Stimulated activated CD4-positive, alpha-beta T cell treated with anti-CD3 and anti-CD28 coated beads, Interleukin-15, amount 100 ng/mL, for 48 hours (primary cell): ENCODE data around the gene TRPV5.

ENCODE experiments used
- DNase-seq, 2 donors: peaks; one replicate each; pipeline ENCODE4 v3.0.0-alpha.2; 2020; ENCODE audit warnings: low read depth in 2 of 2

The TRPV5 gene

GRCh38 chr7:142908921-142909890, 24.3 kb downstream of the TRPV5 start:
- no peak for DNase-seq

DNA sequence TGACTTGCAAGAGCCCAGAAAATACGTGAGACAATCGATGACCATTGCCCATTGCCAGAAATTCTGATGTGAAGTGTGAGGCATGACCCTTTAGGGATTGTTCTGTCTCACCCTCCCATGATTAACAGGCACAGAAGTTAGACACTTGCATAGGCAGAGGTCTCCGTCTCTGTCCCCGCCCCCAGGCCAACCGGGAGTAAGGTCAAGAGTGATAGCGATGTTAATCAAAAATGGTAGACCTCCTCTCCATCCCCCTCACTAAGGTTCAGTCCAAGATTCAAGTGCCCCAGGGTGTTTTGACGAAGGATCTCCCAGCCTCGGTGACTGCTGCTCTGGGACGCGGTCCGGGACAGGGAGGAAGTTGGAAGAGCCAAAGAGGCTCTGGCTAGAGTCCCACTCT, 25.3 kb downstream of the TRPV5 start:
- DNase-seq, result no peak

GRCh38 chr7:142906643-142907042, 26.9 kb downstream of the TRPV5 start:
- DNase-seq, result no peak

DNA sequence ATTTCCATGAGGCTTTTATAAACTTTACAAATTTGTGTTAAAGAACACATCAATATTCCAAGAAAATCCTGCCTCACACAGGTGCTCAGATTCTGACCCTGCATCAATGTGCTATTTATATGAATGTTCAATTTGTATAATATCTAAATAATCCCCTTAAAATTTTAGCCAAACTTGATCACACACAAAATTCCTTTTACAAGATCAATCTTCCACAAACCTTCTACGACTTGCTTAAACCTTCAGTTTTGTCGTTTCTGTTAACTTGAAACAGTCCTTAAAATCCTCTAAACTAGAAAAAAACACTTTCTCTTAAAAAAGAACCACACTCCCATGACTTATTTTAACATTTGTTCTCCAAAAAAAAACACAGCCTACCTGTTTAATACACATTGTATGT, 27.8 kb downstream of the TRPV5 start:
- no peak for DNase-seq

DNA sequence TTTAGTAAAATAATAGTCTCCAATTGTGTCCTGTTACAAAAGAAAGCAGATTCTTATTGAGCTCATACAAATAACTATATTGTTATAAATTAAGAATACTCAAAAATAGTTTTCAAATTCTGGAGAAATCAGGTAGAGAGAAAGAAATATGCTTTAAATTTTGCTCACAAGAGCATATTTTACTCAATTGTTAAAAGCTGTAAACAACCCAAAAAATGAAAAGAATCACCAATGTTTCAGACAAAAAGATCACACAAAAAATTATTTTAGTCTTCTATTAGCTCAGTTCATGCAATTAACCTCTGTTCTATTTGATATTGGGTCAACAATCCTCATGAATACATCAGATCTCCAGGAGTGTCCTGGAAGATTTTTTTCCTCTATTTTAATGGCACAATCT, 29.4 kb downstream of the TRPV5 start:
- DNase-seq, result no peak

GRCh38 chr7:142901426-142902259, 31.9 kb downstream of the TRPV5 start:
- no peak for DNase-seq

DNA sequence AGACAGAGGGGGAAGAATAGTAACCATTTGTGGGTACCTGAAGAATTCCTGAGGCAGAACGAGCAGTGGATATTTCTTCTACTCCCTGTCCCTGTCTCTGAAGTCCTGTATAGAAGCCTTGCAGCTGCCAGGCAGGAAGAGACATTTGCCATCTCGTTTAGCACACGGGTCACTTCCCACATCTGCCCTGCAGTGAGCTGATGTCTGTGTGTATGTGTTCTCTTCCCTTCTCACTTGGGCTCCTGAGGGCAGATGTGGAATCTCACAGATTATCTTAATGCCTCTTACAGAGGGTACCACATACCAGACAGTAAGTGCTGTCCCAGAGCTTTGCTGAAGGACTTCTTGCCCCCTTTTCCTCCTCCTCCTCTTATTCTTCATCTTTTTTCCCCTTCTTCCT, 33.9 kb downstream of the TRPV5 start:
- DNase-seq, result no peak

DNA sequence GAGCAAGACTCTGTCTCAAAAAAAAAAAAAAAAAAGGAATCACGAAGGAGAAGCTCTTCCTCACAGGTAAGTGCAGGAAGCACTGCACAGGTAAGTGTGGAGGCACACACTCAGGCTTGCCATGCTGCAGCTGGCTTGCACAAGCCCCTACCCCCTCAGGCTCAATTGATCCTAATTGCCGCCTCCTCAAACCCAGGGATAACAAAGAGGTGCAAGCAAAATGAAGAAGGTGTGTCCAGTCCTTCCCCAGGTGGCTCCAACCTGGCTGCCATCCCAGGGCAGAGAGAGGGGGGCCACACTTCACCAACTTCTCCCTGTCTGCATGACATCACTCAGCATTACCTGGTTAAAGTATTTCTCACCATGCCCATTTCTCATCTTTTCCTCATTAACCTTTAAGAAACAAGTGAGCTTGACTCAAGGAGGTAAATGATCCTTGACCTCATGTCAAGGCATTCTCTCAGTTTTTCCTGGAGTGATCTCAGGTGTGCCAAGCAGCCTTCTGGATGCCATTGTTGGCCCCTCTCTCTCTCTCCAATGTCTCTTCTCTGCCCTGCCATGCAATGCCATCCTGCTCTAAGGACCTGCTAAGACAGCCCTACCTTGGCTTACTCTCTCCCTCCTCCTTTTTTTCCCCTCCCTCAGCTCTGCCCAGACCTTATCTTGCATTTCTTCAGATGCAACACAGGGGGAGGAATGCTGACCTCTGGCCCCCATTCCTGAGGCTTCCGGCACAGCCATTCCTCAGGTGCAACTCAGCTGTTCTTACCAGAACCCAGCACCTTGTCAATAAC, 35.0 kb downstream of the TRPV5 start:
- DNase-seq, result no peak

- DNase-seq, result no peak
These were observed 35.9 kb downstream of the TRPV5 start for GRCh38 chr7:142897691-142898090.

- no peak for DNase-seq
These were observed 36.7 kb downstream of the TRPV5 start for GRCh38 chr7:142896741-142897379.

DNA sequence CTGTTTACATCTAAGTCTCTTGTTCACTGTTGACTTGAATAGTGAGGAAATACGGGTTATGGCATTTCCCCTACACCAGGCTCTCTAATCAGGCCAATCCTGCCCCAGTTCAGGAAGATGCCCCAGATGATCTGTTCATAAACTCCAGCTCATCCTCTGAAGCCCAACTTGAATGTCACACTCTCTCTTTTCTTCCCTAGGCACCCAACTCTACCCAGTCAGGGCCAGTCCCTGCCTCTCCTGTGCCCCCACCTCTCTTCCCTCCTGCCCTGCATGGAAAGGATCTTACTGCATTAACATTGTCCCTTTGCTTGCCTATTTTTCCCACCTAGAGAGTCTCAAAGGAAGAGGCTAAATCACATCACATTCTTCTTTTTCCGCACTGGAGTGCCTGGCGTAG, 37.4 kb downstream of the TRPV5 start:
- DNase-seq, result no peak

DNA sequence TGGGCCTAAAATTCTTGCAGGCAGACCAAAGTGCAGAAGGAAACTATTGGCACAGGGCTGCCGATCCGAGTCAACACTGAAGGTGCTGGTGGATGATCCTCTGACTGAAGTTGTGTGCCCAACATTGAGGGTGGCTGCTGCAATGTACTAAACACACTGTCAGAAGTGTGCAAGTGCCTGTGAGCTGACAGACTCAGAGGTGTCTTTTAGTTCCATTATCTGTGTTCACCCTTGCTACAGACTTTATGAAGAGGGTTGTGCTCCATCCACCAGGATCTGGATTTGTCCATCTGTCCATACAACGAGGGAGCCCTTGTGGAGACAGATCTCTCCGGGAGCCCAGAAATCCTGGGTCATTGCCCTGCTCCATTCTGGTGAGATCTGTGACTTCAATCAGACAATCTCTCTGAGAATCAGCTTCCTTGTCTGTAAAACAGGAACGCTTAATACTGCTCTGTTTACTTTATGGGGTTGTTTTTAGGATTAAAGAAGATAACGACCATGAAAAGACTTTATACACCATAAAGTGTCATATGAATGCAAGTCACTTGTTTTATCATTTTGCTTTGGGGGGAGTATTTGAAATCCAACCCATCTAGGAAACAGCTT, 38.5 kb downstream of the TRPV5 start:
- DNase-seq, result no peak

GRCh38 chr7:142894112-142894984, 39.2 kb downstream of the TRPV5 start:
- DNase-seq, result no peak

GRCh38 chr7:142892951-142893350, 40.6 kb downstream of the TRPV5 start:
- DNase-seq, result no peak

- no peak for DNase-seq
These were observed 42.0 kb downstream of the TRPV5 start for GRCh38 chr7:142891490-142892082.

DNA sequence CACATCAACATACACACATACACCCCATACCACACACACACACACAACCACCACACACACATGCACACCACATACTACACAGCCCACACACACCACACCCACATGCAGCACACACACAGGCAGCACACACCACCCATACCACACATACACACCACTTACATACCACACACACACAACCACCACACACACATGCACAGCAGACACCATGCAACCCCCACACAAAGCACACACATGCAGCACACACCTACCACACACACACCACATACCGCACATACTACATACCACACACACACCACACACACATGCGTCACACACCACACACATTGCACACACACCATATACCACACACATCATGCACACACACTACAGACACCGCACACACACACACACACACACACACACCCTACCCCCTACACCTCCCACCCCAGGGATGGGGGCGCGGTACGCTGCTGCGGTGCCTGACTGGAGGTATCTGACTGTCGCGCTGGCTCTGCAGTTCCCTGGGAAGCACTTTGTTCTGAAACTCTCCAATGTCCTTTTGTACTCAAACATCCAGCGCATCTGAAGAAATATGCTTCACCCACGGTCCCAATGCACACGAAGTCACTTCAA, 42.6 kb downstream of the TRPV5 start:
- no peak for DNase-seq

DNA sequence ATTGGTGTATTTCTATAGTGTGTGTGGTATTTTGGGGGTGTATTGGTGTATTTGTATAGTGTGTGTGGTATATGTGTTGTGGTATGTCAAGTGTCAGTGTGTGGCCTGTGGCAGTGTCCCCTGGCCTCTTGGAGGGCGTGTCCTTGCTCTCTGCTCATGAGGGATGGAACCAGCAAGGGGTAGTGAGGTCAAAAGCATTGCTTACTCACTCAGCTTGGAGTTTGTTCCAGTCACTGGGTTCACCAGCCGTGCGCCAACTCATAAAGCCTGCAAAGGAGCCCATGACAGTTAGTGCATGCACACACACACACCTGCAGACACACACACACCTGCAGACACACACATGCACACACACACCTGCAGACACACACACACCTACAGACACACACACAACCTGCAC, 43.7 kb downstream of the TRPV5 start:
- DNase-seq, result no peak

DNA sequence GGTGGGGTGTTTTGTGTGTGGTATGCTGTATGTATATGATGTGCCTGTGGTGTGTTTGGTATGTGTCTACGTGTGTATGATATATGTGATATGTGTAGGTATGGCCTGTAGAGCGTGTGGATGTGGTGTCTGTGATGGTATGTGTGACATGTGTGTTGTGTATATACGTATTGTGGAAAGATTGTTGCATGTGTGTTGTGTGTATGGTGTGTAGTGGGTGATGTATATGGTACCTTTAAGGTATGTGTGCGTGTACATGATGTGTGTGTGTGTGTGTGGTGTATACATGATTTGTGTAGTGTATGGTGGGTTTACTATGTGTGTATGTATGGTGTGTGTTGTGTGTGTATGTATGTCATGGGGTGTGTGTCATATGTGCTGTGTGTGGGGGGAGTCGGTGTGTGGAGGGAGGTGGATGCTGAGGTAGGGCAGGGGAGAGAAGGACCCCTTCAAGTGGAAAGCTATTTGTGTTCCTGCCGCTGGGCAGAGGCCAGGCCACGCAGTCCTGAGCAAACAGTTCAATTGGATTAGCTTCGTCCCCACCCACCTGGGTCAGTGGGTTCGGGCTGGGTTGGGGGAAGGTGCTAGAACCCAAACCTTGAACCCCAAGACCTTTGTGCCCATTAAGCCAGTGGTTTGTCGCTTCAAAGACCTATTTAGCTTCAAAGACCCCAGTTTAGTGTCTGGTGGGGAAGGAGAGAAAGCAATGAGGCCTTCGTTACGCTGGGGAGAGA, 46.1 kb downstream of the TRPV5 start:
- DNase-seq, result no peak

- DNase-seq, result no peak
These were observed 46.7 kb downstream of the TRPV5 start for GRCh38 chr7:142886866-142887265.
